ENCODE measurements around the gene IL5RA. TPM values are rescaled to one million over a fixed set of nuclear protein-coding genes. Genes with fewer than 3 reads are reported as not detected.

IL5RA gene
- total RNA-seq, 3 donors from 2014 or later (not counting 1 experiment from before 2014, with no cell fraction given): 0.34 to 12.4 TPM; not detected in 1

DNA sequence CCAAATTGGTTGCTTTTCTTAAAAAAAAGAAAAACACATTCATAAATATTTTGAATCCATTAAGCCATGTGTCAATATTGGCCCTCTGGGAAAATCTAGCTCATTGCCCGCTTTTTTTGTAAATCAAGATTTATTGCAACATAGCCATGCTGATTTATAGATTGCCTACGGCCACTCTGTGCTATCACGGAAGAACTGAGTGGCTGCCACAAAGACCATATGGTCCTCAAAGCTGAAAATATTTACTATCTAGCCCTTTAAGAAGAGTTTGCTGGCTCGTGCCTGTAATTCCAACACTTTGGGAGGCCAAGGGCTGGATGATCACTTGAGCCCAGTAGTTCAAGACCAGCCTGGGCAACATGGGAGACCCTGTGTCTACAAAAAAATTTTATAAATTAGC, 45.9 kb downstream of the IL5RA start:
- no peaks in the 10 kb centered on the region for H3K9me3 ChIP-seq (ENCODE audit: control insufficient read depth, insufficient read depth, low read length)

DNA sequence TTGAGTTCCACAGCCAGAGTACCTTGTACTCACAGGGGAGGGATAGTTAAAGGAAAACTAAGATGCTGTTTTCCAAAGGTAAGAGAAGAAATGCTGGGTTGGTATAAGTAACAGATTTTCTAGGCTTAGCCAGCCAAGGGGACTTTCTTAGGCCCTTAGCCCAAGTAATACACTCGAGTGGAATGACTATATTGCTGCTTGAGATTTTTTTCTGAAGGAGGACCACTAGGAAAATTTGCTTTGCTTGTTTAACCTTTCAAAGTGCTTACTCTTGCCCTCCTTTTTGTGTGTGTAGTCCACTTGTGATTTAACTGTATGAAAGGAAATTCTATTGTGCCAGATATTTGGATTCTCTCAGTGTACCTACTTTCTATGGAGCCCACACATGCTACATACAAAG, 50.5 kb downstream of the IL5RA start:
- H3K36me3 ChIP-seq (ENCODE audit: control insufficient read depth, insufficient read depth, low read length): no peaks in the 10 kb centered on the region
- H3K27me3 Mint-ChIP-seq (ENCODE audit: low read depth in 2 of 2): peaks cover 1 to 5% of the 10 kb centered on the region in 2 donors
- no peak overlapping the region for H3K4me3 Mint-ChIP-seq
- intact Hi-C loops (cut with micrococcal nuclease): no loop called here
- H3K27me3 ChIP-seq (ENCODE audit: control insufficient read depth, insufficient read depth, low read length): no peaks in the 10 kb centered on the region
- no peak for DNase-seq
- H3K9me3 ChIP-seq (ENCODE audit: control insufficient read depth, insufficient read depth, low read length): no peaks in the 10 kb centered on the region
- H3K9me3 Mint-ChIP-seq: no peaks in the 10 kb centered on the region
- no peaks in the 10 kb centered on the region for H3K4me1 Mint-ChIP-seq
- no peaks in the 10 kb centered on the region for H3K36me3 Mint-ChIP-seq
- no peak for ATAC-seq
- H3K27ac Mint-ChIP-seq: no peak overlapping the region
- H3K4me1 ChIP-seq (ENCODE audit: control insufficient read depth, insufficient read depth, low read length): no peaks in the 10 kb centered on the region
- TF ChIP-seq, protein P1, sequence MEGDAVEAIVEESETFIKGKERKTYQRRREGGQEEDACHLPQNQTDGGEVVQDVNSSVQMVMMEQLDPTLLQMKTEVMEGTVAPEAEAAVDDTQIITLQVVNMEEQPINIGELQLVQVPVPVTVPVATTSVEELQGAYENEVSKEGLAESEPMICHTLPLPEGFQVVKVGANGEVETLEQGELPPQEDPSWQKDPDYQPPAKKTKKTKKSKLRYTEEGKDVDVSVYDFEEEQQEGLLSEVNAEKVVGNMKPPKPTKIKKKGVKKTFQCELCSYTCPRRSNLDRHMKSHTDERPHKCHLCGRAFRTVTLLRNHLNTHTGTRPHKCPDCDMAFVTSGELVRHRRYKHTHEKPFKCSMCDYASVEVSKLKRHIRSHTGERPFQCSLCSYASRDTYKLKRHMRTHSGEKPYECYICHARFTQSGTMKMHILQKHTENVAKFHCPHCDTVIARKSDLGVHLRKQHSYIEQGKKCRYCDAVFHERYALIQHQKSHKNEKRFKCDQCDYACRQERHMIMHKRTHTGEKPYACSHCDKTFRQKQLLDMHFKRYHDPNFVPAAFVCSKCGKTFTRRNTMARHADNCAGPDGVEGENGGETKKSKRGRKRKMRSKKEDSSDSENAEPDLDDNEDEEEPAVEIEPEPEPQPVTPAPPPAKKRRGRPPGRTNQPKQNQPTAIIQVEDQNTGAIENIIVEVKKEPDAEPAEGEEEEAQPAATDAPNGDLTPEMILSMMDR (IDR thresholded peaks at IDR 0.05): no peak
- H3K27ac ChIP-seq (ENCODE audit: low read length): no peak overlapping the region
- no peak overlapping the region for H3K4me3 ChIP-seq (ENCODE audit: low read length)
- 75% methylated on average over 1 of the region's 1 CpG for WGBS (ENCODE audit: insufficient coverage)

More for the DNA sequence above, 45.9 kb downstream of the IL5RA start:
- no peaks in the 10 kb centered on the region for H3K4me1 ChIP-seq (ENCODE audit: control insufficient read depth, insufficient read depth, low read length)
- peaks cover 0 to 4% of the 10 kb centered on the region in 2 donors for H3K27me3 Mint-ChIP-seq (ENCODE audit: low read depth in 2 of 2)
- no peak overlapping the region for H3K4me3 Mint-ChIP-seq
- TF ChIP-seq, protein P1 (IDR thresholded peaks at IDR 0.05): no peak
- H3K36me3 ChIP-seq (ENCODE audit: control insufficient read depth, insufficient read depth, low read length): no peaks in the 10 kb centered on the region
- H3K27ac Mint-ChIP-seq: no peak overlapping the region
- DNase-seq (no peak), ATAC-seq (no peak)
- no peaks in the 10 kb centered on the region for H3K9me3 Mint-ChIP-seq
- H3K27me3 ChIP-seq (ENCODE audit: control insufficient read depth, insufficient read depth, low read length): no peaks in the 10 kb centered on the region
- no peak overlapping the region for H3K4me3 ChIP-seq (ENCODE audit: low read length)
- WGBS (ENCODE audit: insufficient coverage): 89% methylated on average over 4 of the region's 4 CpGs
- no peaks in the 10 kb centered on the region for H3K4me1 Mint-ChIP-seq
- H3K27ac ChIP-seq (ENCODE audit: low read length): no peak overlapping the region
- intact Hi-C loops (cut with micrococcal nuclease): no loop called here
- no peaks in the 10 kb centered on the region for H3K36me3 Mint-ChIP-seq

DNA sequence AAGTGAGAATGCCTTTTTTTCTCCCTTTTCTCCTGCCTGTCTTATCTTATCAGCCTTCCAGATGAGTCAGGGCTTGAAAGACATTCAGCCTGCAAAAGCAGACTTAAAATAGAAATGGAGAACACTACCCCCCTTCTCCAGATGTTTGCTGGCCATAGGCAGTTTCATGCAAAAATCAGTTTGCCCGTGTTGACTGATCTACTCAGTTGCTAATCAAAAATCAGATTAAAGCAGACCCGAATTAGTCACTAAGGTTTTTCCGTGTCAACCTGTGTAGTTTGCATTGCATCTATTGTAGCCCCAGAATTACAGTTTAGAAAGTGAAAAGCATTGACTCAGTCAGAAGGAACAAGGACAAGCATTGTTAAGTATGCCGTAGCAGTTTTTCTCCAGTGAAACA, 56.2 kb downstream of the IL5RA start:
- H3K36me3 ChIP-seq (ENCODE audit: control insufficient read depth, insufficient read depth, low read length): no peaks in the 10 kb centered on the region
- H3K4me3 ChIP-seq (ENCODE audit: low read length): no peak overlapping the region
- 85% methylated on average over 4 of the region's 4 CpGs for WGBS (ENCODE audit: insufficient coverage)
- no peak for ATAC-seq
- Mint-ChIP-seq H3K27me3 (ENCODE audit: low read depth in 2 of 2) (peaks cover 7 to 16% of the 10 kb centered on the region in 2 donors), H3K9me3 (no peaks in the 10 kb centered on the region), H3K4me1 (no peaks in the 10 kb centered on the region), H3K27ac (no peak overlapping the region), H3K36me3 (no peaks in the 10 kb centered on the region), H3K4me3 (no peak overlapping the region)
- no peaks in the 10 kb centered on the region for H3K27me3 ChIP-seq (ENCODE audit: control insufficient read depth, insufficient read depth, low read length)
- H3K27ac ChIP-seq (ENCODE audit: low read length): no peak overlapping the region
- TF ChIP-seq, protein P1 (IDR thresholded peaks at IDR 0.05): no peak
- H3K9me3 ChIP-seq (ENCODE audit: control insufficient read depth, insufficient read depth, low read length): no peaks in the 10 kb centered on the region
- H3K4me1 ChIP-seq (ENCODE audit: control insufficient read depth, insufficient read depth, low read length): no peaks in the 10 kb centered on the region
- DNase-seq: no peak
- intact Hi-C loops (cut with micrococcal nuclease): no loop called here
